ENCODE results near the gene PMFBP1.

PMFBP1 gene

DNA sequence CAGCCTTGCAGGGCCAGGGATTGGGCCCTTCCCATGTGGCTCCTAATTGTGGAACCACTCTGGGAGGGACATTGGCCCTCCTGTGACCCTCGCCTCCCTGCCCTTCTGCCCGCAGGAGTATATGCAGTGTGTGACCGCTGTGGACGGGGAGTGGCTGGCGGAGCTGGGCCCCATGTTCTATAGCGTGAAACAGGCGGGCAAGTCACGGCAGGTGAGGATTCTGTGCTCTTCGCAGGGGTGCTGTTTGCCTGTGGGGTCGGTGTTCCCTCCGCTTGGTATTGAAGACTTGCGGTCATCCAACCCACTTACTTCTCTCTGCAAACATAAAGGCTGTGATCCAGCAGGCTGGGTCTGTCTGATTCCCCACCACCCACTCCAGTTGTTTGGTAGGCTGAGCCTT lies 62.7 kb downstream of the PMFBP1 start:
- H3K9me3 ChIP-seq (ENCODE audit: control insufficient read depth, low read length): no peaks in the 10 kb centered on the region
- no peak overlapping the region for H3K9ac ChIP-seq (ENCODE audit: low read length)
- H2AK5ac ChIP-seq (ENCODE audit: low read length, severe bottlenecking): no peak overlapping the region
- no peak overlapping the region for H3K4me3 ChIP-seq (ENCODE audit: insufficient read depth in 1 of 2, low read depth in 1 of 2, low read length in 2 of 2)
- H3K4me2 ChIP-seq (ENCODE audit: low read length, poor library complexity, severe bottlenecking): no peak overlapping the region
- no peak overlapping the region for H2BK120ac ChIP-seq (ENCODE audit: low read depth, low read length)
- H3K27ac ChIP-seq (ENCODE audit: low read length, poor library complexity, severe bottlenecking): no peak overlapping the region
- H2AFZ ChIP-seq (ENCODE audit: low read depth, low read length): no peak overlapping the region
- no peak for DNase-seq
- H3K23ac ChIP-seq (ENCODE audit: low read length in 2 of 2): no peak overlapping the region
- H3K27me3 ChIP-seq (ENCODE audit: control insufficient read depth in 1 of 2, insufficient read depth in 1 of 2, low read length in 2 of 2): no peaks in the 10 kb centered on the region
- H3K4ac ChIP-seq (ENCODE audit: low read depth in 1 of 2, low read length in 2 of 2): no peak overlapping the region
- H3K79me1 ChIP-seq (replicated peaks; ENCODE audit: low read length, poor library complexity, severe bottlenecking): peaks cover 7% of the 10 kb centered on the region
- H2BK12ac ChIP-seq (ENCODE audit: low read length in 2 of 2): no peak overlapping the region
- no peak overlapping the region for H4K91ac ChIP-seq (ENCODE audit: low read length)
- no peak overlapping the region for H4K8ac ChIP-seq (ENCODE audit: low read length)
- H3K36me3 ChIP-seq (ENCODE audit: control insufficient read depth in 1 of 2, insufficient read depth in 2 of 2, low read depth in 1 of 2, low read length in 2 of 2): peaks cover 86 to 93% of the 10 kb centered on the region in 2 experiments
- H3K18ac ChIP-seq (ENCODE audit: low read depth in 1 of 2, low read length in 2 of 2): no peak overlapping the region
- over 99% methylated on average over 12 of the region's 12 CpGs for WGBS
- H3K14ac ChIP-seq (ENCODE audit: low read length in 2 of 2): no peak overlapping the region
- no peak overlapping the region for H2BK15ac ChIP-seq (ENCODE audit: low read depth, poor library complexity, severe bottlenecking)
- H3K4me1 ChIP-seq (ENCODE audit: control insufficient read depth, insufficient read depth, low read depth, low read length): no peaks in the 10 kb centered on the region
- no peak overlapping the region for H2BK5ac ChIP-seq (ENCODE audit: low read depth, low read length, poor library complexity, severe bottlenecking)

DNA sequence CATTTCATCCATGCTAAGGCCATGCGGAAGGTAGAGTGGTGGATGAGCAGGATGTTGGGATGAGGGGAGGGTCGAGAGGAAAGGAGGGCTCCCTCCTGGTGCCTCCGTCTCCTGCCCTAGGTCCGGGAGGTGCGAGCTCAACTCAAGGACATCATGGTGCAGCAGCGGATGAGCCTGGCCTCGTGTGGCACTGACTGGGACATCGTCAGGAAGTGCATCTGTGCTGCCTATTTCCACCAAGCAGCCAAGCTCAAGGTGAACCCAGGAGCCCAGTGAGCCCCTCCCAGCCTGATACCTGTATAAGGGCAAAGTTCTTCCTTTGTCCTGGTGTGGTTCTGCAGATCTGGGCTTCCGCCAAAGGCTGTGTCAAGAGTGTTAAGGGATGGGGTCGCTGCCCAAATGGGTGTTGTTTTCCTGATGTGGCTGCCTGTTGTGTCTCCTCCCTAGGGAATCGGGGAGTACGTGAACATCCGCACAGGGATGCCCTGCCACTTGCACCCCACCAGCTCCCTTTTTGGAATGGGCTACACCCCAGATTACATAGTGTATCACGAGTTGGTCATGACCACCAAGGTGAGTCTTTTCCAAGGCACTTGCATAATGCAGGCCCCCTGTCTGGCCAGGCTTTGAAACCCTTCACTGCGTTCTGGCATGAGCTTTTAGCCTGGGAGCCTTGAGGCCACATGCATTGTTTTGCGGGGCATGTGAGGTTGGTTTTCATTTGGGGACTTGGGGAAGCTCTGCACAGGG lies 63.4 kb downstream of the PMFBP1 start:
- H2BK5ac ChIP-seq (ENCODE audit: low read depth, low read length, poor library complexity, severe bottlenecking): no peak overlapping the region
- H3K9me3 ChIP-seq (ENCODE audit: control insufficient read depth, low read length): no peaks in the 10 kb centered on the region
- H3K36me3 ChIP-seq (ENCODE audit: control insufficient read depth in 1 of 2, insufficient read depth in 2 of 2, low read depth in 1 of 2, low read length in 2 of 2): peaks cover 93 to 100% of the 10 kb centered on the region in 2 experiments
- no peak overlapping the region for H4K8ac ChIP-seq (ENCODE audit: low read length)
- H3K4me3 ChIP-seq (ENCODE audit: insufficient read depth in 1 of 2, low read depth in 1 of 2, low read length in 2 of 2): no peak overlapping the region
- H3K14ac ChIP-seq (ENCODE audit: low read length in 2 of 2): no peak overlapping the region
- H3K18ac ChIP-seq (ENCODE audit: low read depth in 1 of 2, low read length in 2 of 2): no peak overlapping the region
- H2BK120ac ChIP-seq (ENCODE audit: low read depth, low read length): no peak overlapping the region
- no peak overlapping the region for H2BK12ac ChIP-seq (ENCODE audit: low read length in 2 of 2)
- no peaks in the 10 kb centered on the region for H3K4me1 ChIP-seq (ENCODE audit: control insufficient read depth, insufficient read depth, low read depth, low read length)
- H2AK5ac ChIP-seq (ENCODE audit: low read length, severe bottlenecking): no peak overlapping the region
- WGBS: 95% methylated on average over 16 of the region's 16 CpGs
- DNase-seq: no peak
- no peaks in the 10 kb centered on the region for H3K27me3 ChIP-seq (ENCODE audit: control insufficient read depth in 1 of 2, insufficient read depth in 1 of 2, low read length in 2 of 2)
- H3K27ac ChIP-seq (ENCODE audit: low read length, poor library complexity, severe bottlenecking): no peak overlapping the region
- no peak overlapping the region for H4K91ac ChIP-seq (ENCODE audit: low read length)
- H3K4ac ChIP-seq (ENCODE audit: low read depth in 1 of 2, low read length in 2 of 2): no peak overlapping the region
- no peak overlapping the region for H3K9ac ChIP-seq (ENCODE audit: low read length)
- H3K23ac ChIP-seq (ENCODE audit: low read length in 2 of 2): no peak overlapping the region
- H3K79me1 ChIP-seq (replicated peaks; ENCODE audit: low read length, poor library complexity, severe bottlenecking): peaks cover 11% of the 10 kb centered on the region
- H2AFZ ChIP-seq (ENCODE audit: low read depth, low read length): no peak overlapping the region
- no peak overlapping the region for H2BK15ac ChIP-seq (ENCODE audit: low read depth, poor library complexity, severe bottlenecking)
- no peak overlapping the region for H3K4me2 ChIP-seq (ENCODE audit: low read length, poor library complexity, severe bottlenecking)

DNA sequence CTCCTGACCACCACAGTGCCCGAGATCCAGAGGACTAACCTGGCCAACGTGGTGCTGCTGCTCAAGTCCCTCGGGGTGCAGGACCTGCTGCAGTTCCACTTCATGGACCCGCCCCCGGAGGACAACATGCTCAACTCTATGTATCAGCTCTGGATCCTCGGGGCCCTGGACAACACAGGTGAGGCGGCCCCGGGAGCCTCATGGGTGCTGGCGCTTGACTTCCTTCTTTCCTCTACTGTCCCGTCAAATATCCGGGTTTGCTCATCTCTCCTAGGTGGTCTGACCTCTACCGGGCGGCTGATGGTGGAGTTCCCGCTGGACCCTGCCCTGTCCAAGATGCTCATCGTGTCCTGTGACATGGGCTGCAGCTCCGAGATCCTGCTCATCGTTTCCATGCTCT lies 64.6 kb downstream of the PMFBP1 start:
- Histone ChIP-seq H3K18ac (ENCODE audit: low read depth in 1 of 2, low read length in 2 of 2) (no peak overlapping the region), H3K27me3 (ENCODE audit: control insufficient read depth in 1 of 2, insufficient read depth in 1 of 2, low read length in 2 of 2) (no peaks in the 10 kb centered on the region), H2BK15ac (ENCODE audit: low read depth, poor library complexity, severe bottlenecking) (no peak overlapping the region), H3K79me1 (replicated peaks; ENCODE audit: low read length, poor library complexity, severe bottlenecking) (peaks cover 17% of the 10 kb centered on the region), H3K14ac (ENCODE audit: low read length in 2 of 2) (no peak overlapping the region), H2BK120ac (ENCODE audit: low read depth, low read length) (no peak overlapping the region), H4K8ac (ENCODE audit: low read length) (no peak overlapping the region), H4K91ac (ENCODE audit: low read length) (no peak overlapping the region), H3K4me1 (ENCODE audit: control insufficient read depth, insufficient read depth, low read depth, low read length) (no peaks in the 10 kb centered on the region), H3K36me3 (ENCODE audit: control insufficient read depth in 1 of 2, insufficient read depth in 2 of 2, low read depth in 1 of 2, low read length in 2 of 2) (peaks cover 93 to 100% of the 10 kb centered on the region in 2 experiments), H3K9ac (ENCODE audit: low read length) (no peak overlapping the region), H2AFZ (ENCODE audit: low read depth, low read length) (no peak overlapping the region), H3K23ac (ENCODE audit: low read length in 2 of 2) (no peak overlapping the region), H3K9me3 (ENCODE audit: control insufficient read depth, low read length) (no peaks in the 10 kb centered on the region), H3K4me3 (ENCODE audit: insufficient read depth in 1 of 2, low read depth in 1 of 2, low read length in 2 of 2) (no peak overlapping the region), H2BK12ac (ENCODE audit: low read length in 2 of 2) (no peak overlapping the region), H3K4me2 (ENCODE audit: low read length, poor library complexity, severe bottlenecking) (no peak overlapping the region), H2AK5ac (ENCODE audit: low read length, severe bottlenecking) (no peak overlapping the region), H3K4ac (ENCODE audit: low read depth in 1 of 2, low read length in 2 of 2) (no peak overlapping the region), H2BK5ac (ENCODE audit: low read depth, low read length, poor library complexity, severe bottlenecking) (no peak overlapping the region), H3K27ac (ENCODE audit: low read length, poor library complexity, severe bottlenecking) (no peak overlapping the region)
- no peak for DNase-seq
- WGBS: 98% methylated on average over 17 of the region's 17 CpGs

DNA sequence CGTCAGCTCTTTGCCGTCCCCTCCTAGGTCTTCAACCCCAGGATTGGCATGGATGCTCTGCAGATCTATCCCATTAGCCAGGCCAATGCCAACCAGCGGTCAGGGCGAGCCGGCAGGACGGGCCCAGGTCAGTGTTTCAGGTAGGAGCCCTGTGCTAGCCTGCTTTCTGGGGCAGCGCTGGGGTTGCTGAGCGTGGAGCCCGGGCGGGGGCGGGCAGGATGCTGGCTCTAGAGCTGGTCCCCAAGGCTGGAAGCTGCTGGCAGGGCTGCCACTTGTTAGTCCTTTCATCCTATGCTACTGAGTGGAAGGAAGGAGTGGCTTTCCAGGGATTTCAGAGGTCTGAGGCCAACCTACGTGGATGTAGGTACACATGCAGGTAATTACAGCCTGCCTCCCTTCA lies 66.0 kb downstream of the PMFBP1 start:
- Histone ChIP-seq H3K18ac (ENCODE audit: low read depth in 1 of 2, low read length in 2 of 2) (no peak overlapping the region), H4K91ac (ENCODE audit: low read length) (no peak overlapping the region), H2AFZ (ENCODE audit: low read depth, low read length) (no peak overlapping the region), H3K79me1 (replicated peaks; ENCODE audit: low read length, poor library complexity, severe bottlenecking) (peaks cover 23% of the 10 kb centered on the region), H3K27ac (ENCODE audit: low read length, poor library complexity, severe bottlenecking) (no peak overlapping the region), H2BK12ac (ENCODE audit: low read length in 2 of 2) (no peak overlapping the region), H3K4me2 (ENCODE audit: low read length, poor library complexity, severe bottlenecking) (no peak overlapping the region), H3K9me3 (ENCODE audit: control insufficient read depth, low read length) (no peaks in the 10 kb centered on the region), H3K27me3 (ENCODE audit: control insufficient read depth in 1 of 2, insufficient read depth in 1 of 2, low read length in 2 of 2) (no peaks in the 10 kb centered on the region), H3K4ac (ENCODE audit: low read depth in 1 of 2, low read length in 2 of 2) (no peak overlapping the region), H3K36me3 (ENCODE audit: control insufficient read depth in 1 of 2, insufficient read depth in 2 of 2, low read depth in 1 of 2, low read length in 2 of 2) (peaks cover 93 to 100% of the 10 kb centered on the region in 2 experiments), H2AK5ac (ENCODE audit: low read length, severe bottlenecking) (no peak overlapping the region), H3K9ac (ENCODE audit: low read length) (no peak overlapping the region), H3K23ac (ENCODE audit: low read length in 2 of 2) (no peak overlapping the region), H2BK120ac (ENCODE audit: low read depth, low read length) (no peak overlapping the region), H3K4me3 (ENCODE audit: insufficient read depth in 1 of 2, low read depth in 1 of 2, low read length in 2 of 2) (no peak overlapping the region), H3K4me1 (ENCODE audit: control insufficient read depth, insufficient read depth, low read depth, low read length) (peaks cover 6% of the 10 kb centered on the region), H4K8ac (ENCODE audit: low read length) (no peak overlapping the region), H2BK5ac (ENCODE audit: low read depth, low read length, poor library complexity, severe bottlenecking) (no peak overlapping the region), H2BK15ac (ENCODE audit: low read depth, poor library complexity, severe bottlenecking) (no peak overlapping the region), H3K14ac (ENCODE audit: low read length in 2 of 2) (no peak overlapping the region)
- WGBS: 97% methylated on average over 11 of the region's 12 CpGs
- no peak for DNase-seq

Measured in mesenchymal stem cell (in vitro differentiated cells and primary cell).